Measurements from ENCODE around the gene RINL.

RINL gene

GRCh38 chr19:38877781-38878574 is at the start of gene RINL:
RINL (minus strand) TSS chr19:38878275; CDS start chr19:38876742, 1,533 bp downstream.
- FAIRE-seq (no peak), DNase-seq (ENCODE audit: insufficient read length, low spot score) (no peak)

GRCh38 chr19:38924388-38924787 is 46.3 kb upstream of the RINL start:
- DNase-seq (ENCODE audit: insufficient read length, low spot score) (no peak), FAIRE-seq (no peak)

- no peak for FAIRE-seq
- DNase-seq (ENCODE audit: insufficient read length, low spot score), result no peak
Measured at GRCh38 chr19:38922482-38922881, 44.4 kb upstream of the RINL start.

- FAIRE-seq (no peak), DNase-seq (ENCODE audit: insufficient read length, low spot score) (no peak)
Measured at GRCh38 chr19:38921420-38922274, 43.6 kb upstream of the RINL start.

GRCh38 chr19:38920602-38921419 is 42.7 kb upstream of the RINL start:
- FAIRE-seq, result peak; percentile 86
- DNase-seq (ENCODE audit: insufficient read length, low spot score), result no peak

- FAIRE-seq (no peak), DNase-seq (ENCODE audit: insufficient read length, low spot score) (no peak)
Measured at GRCh38 chr19:38919837-38920601, 41.9 kb upstream of the RINL start.

- no peak for FAIRE-seq
Measured at GRCh38 chr19:38918526-38918925, 40.5 kb upstream of the RINL start.

GRCh38 chr19:38917921-38918491 is 39.9 kb upstream of the RINL start:
- no peak for FAIRE-seq
- DNase-seq (ENCODE audit: insufficient read length, low spot score), result peak; percentile 25

More at GRCh38 chr19:38918526-38918925, 40.5 kb upstream of the RINL start:
- DNase-seq (ENCODE audit: insufficient read length, low spot score), result no peak

GRCh38 chr19:38917516-38917915 is 39.4 kb upstream of the RINL start:
- FAIRE-seq (no peak), DNase-seq (ENCODE audit: insufficient read length, low spot score) (no peak)

- no peak for DNase-seq (ENCODE audit: insufficient read length, low spot score)
Measured at GRCh38 chr19:38915329-38916321, 37.5 kb upstream of the RINL start.

GRCh38 chr19:38913958-38914357 is 35.9 kb upstream of the RINL start:
- DNase-seq (ENCODE audit: insufficient read length, low spot score) (no peak), FAIRE-seq (no peak)

More at GRCh38 chr19:38915329-38916321, 37.5 kb upstream of the RINL start:
- FAIRE-seq, result no peak

GRCh38 chr19:38912600-38913514 is 34.8 kb upstream of the RINL start:
- DNase-seq (ENCODE audit: insufficient read length, low spot score), result no peak
- no peak for FAIRE-seq

- DNase-seq (ENCODE audit: insufficient read length, low spot score) (no peak), FAIRE-seq (no peak)
Measured at GRCh38 chr19:38911388-38912001, 33.4 kb upstream of the RINL start.

GRCh38 chr19:38910488-38910887 is 32.4 kb upstream of the RINL start:
- DNase-seq (ENCODE audit: insufficient read length, low spot score), result no peak

GRCh38 chr19:38908911-38909310 is 30.8 kb upstream of the RINL start:
- no peak for DNase-seq (ENCODE audit: insufficient read length, low spot score)
- FAIRE-seq, result no peak

More at GRCh38 chr19:38910488-38910887, 32.4 kb upstream of the RINL start:
- FAIRE-seq, result no peak

GRCh38 chr19:38907670-38908069 is 29.6 kb upstream of the RINL start:
- no peak for DNase-seq (ENCODE audit: insufficient read length, low spot score)
- FAIRE-seq, result no peak

- FAIRE-seq (no peak), DNase-seq (ENCODE audit: insufficient read length, low spot score) (no peak)
Measured at GRCh38 chr19:38907227-38907626, 29.2 kb upstream of the RINL start.

Data from HTR-8/SVneo (cell line).